Caco-2 (cell line): ENCODE measurements around the gene YKT6. TPM values are rescaled to one million over a fixed set of nuclear protein-coding genes. Genes with fewer than 3 reads are reported as not detected.

ENCODE experiments used
- BruUV-seq: library from RNA; stranded (reverse); fragments of 400-500 nt; replicated peaks from 2 replicates; lab custom pipeline; 2021; lab: Mats Ljungman, UMichigan
- CTCF ChIA-PET: fragments of 300-600 bp; sonication (Branson Sonifier 250); formaldehyde crosslinking; loops from one replicate; lab custom pipeline; 2022; ENCODE audit warnings: antibody characterized with exemption; lab: Charles Lee
- POLR2A ChIA-PET: fragments of 300-600 bp; sonication (Branson Sonifier 250); formaldehyde crosslinking; loops from one replicate; lab custom pipeline; 2022; ENCODE audit warnings: antibody characterized with exemption; lab: Charles Lee
- DNase-seq, 2 experiments: peaks; one replicate each; pipeline versions ENCODE4 v3.0.0 to v3.0.0-alpha.2; 2020 to 2022
- H3K27me3 ChIP-seq: replicated peaks from 2 replicates; pipeline ENCODE4 v1.6.0; 2011; ENCODE audit warnings: low read length; ENCODE audit not compliant: control insufficient read depth, insufficient read depth
- H3K36me3 ChIP-seq: 2 replicates; pipeline ENCODE4 v1.5.1; 2011; ENCODE audit warnings: low read length; ENCODE audit not compliant: control insufficient read depth, insufficient read depth
- H3K4me1 ChIP-seq: fragments of 250-450 bp; sonication (Bioruptor Pico); 2 replicates; pipeline ENCODE4 v1.5.1; 2020; ENCODE audit warnings: mild to moderate bottlenecking
- H3K4me3 ChIP-seq: 2 replicates; pipeline ENCODE4 v1.5.1; 2011; ENCODE audit warnings: low read depth, mild to moderate bottlenecking, control low read depth, low read length
- H3K9me3 ChIP-seq: fragments of 250-450 bp; sonication (Bioruptor Pico); 2 replicates; pipeline ENCODE4 v1.5.1; 2020; ENCODE audit warnings: mild to moderate bottlenecking, moderate library complexity
- H3K27ac Mint-ChIP-seq: one replicate; pipeline ENCODE4 v1.8.0; 2022; ENCODE audit warnings: mixed read lengths; ENCODE audit not compliant: unreplicated experiment
- H3K27me3 Mint-ChIP-seq: one replicate; pipeline ENCODE4 v1.8.0; 2022; ENCODE audit warnings: mixed read lengths; ENCODE audit not compliant: insufficient read depth, unreplicated experiment
- H3K36me3 Mint-ChIP-seq: one replicate; pipeline ENCODE4 v1.8.0; 2022; ENCODE audit warnings: mild to moderate bottlenecking, mixed read lengths; ENCODE audit not compliant: insufficient read depth, unreplicated experiment
- H3K4me1 Mint-ChIP-seq: one replicate; pipeline ENCODE4 v1.8.0; 2022; ENCODE audit warnings: low read depth, mixed read lengths; ENCODE audit not compliant: unreplicated experiment
- H3K4me3 Mint-ChIP-seq: one replicate; pipeline ENCODE4 v1.8.0; 2022; ENCODE audit warnings: mild to moderate bottlenecking, moderate library complexity, mixed read lengths; ENCODE audit not compliant: unreplicated experiment
- H3K9me3 Mint-ChIP-seq: one replicate; pipeline ENCODE4 v1.8.0; 2022; ENCODE audit warnings: mixed read lengths; ENCODE audit not compliant: unreplicated experiment
- CTCF ChIP-seq, 2 experiments: fragments of 200-600 bp in 1 of 2; IDR thresholded peaks; 1 replicate in 1 of 2; 2 replicates in 1 of 2; pipeline versions ENCODE4 v1.5.1 to v1.8.0; 2011 to 2022; ENCODE audit warnings: antibody characterized with exemption in 1 of 2, control low read depth in 1 of 2, inconsistent platforms in 1 of 2, low read depth in 1 of 2, low read length in 1 of 2, mild to moderate bottlenecking in 1 of 2, moderate library complexity in 1 of 2; ENCODE audit not compliant: insufficient read depth in 1 of 2, severe bottlenecking in 1 of 2, unreplicated experiment in 1 of 2
- intact Hi-C: fragments of 100-400 bp; cut with micrococcal nuclease; formaldehyde crosslinking; loops from one replicate; pipeline ENCODE4 v1.10.0; 2022; ENCODE audit not compliant: unreplicated experiment
- total RNA-seq: library from RNA; stranded (reverse); gene quantifications from 2 replicates; pipeline ENCODE4 v1.2.3, GENCODE V29; 2022

Gene YKT6
- total RNA-seq, 1 experiment from 2014 or later: 123 TPM

- no peak for TF ChIP-seq CTCF (IDR thresholded peaks at IDR 0.05; ENCODE audit: insufficient read depth in 1 of 2, low read depth in 1 of 2, low read length in 1 of 2, severe bottlenecking in 1 of 2, unreplicated experiment in 1 of 2)
- no TSS peak for BruUV-seq
- Mint-ChIP-seq H3K27ac (no peak overlapping the region), H3K4me1 (no peaks in the 10 kb centered on the region), H3K9me3 (no peaks in the 10 kb centered on the region), H3K27me3 (peaks cover 16% of the 10 kb centered on the region), H3K36me3 (no peaks in the 10 kb centered on the region), H3K4me3 (no peak overlapping the region)
- H3K36me3 ChIP-seq: no peaks in the 10 kb centered on the region
- DNase-seq: no peak
- no peaks in the 10 kb centered on the region for H3K4me1 ChIP-seq
- intact Hi-C loops: no loop called here
- H3K4me3 ChIP-seq: no peak overlapping the region
- ChIA-PET CTCF (no interaction called here), POLR2A (no interaction called here)
- H3K9me3 ChIP-seq: no peaks in the 10 kb centered on the region
- H3K27me3 ChIP-seq: no peaks in the 10 kb centered on the region
Measured at GRCh38 chr7:44226396-44226753, 25.6 kb downstream of the YKT6 start.

- no peak overlapping the region for H3K4me3 Mint-ChIP-seq
- BruUV-seq: no TSS peak
- peaks cover 20% of the 10 kb centered on the region for H3K27me3 Mint-ChIP-seq
- intact Hi-C loops: no loop called here
- CTCF ChIA-PET: no interaction called here
- no peaks in the 10 kb centered on the region for H3K36me3 ChIP-seq
- H3K9me3 Mint-ChIP-seq: no peaks in the 10 kb centered on the region
- no peak for DNase-seq
- no peaks in the 10 kb centered on the region for H3K36me3 Mint-ChIP-seq
- H3K4me3 ChIP-seq: no peak overlapping the region
- no peak overlapping the region for H3K27ac Mint-ChIP-seq
- no peaks in the 10 kb centered on the region for H3K4me1 ChIP-seq
- POLR2A ChIA-PET: no interaction called here
- no peak for TF ChIP-seq CTCF (IDR thresholded peaks at IDR 0.05; ENCODE audit: insufficient read depth in 1 of 2, low read depth in 1 of 2, low read length in 1 of 2, severe bottlenecking in 1 of 2, unreplicated experiment in 1 of 2)
- no peaks in the 10 kb centered on the region for H3K9me3 ChIP-seq
- no peaks in the 10 kb centered on the region for H3K4me1 Mint-ChIP-seq
- H3K27me3 ChIP-seq: no peaks in the 10 kb centered on the region
Measured at GRCh38 chr7:44227911-44228310, 27.1 kb downstream of the YKT6 start.

- Mint-ChIP-seq H3K9me3 (no peaks in the 10 kb centered on the region), H3K27ac (no peak overlapping the region), H3K27me3 (peaks cover 19% of the 10 kb centered on the region), H3K4me3 (no peak overlapping the region), H3K4me1 (no peaks in the 10 kb centered on the region), H3K36me3 (no peaks in the 10 kb centered on the region)
- BruUV-seq: no TSS peak
- Histone ChIP-seq H3K36me3 (no peaks in the 10 kb centered on the region), H3K9me3 (no peaks in the 10 kb centered on the region), H3K27me3 (no peaks in the 10 kb centered on the region), H3K4me3 (no peak overlapping the region), H3K4me1 (no peaks in the 10 kb centered on the region)
- ChIA-PET POLR2A (no interaction called here), CTCF (no interaction called here)
- DNase-seq: no peak
- intact Hi-C loops: no loop called here
- no peak for TF ChIP-seq CTCF (IDR thresholded peaks at IDR 0.05; ENCODE audit: insufficient read depth in 1 of 2, low read depth in 1 of 2, low read length in 1 of 2, severe bottlenecking in 1 of 2, unreplicated experiment in 1 of 2)
Measured at GRCh38 chr7:44228571-44229350, 28.0 kb downstream of the YKT6 start.
